ENCODE results near the gene GNPTG. TPM values are rescaled to one million over a fixed set of nuclear protein-coding genes. Genes with fewer than 3 reads are reported as not detected.

The GNPTG gene
- polyA plus RNA-seq, 1 of the 3 experiments (the other 2 are of a cell fraction), result 113 TPM

- TF ChIP-seq CTCF (IDR thresholded peaks at IDR 0.05), result no peak
- peak; percentile 68; the same call in 1 of the 2 replicates for TF ChIP-seq REST (IDR thresholded peaks at IDR 0.05; ENCODE audit: low read depth, low read length)
- no peak for TF ChIP-seq RFX5 (IDR thresholded peaks at IDR 0.05; ENCODE audit: low read length)
- peak; percentile 91 for TF ChIP-seq TAF1 (IDR thresholded peaks at IDR 0.05; ENCODE audit: borderline replicate concordance, low read depth, low read length)
- no peak; the same call in 1 of the 2 replicates for TF ChIP-seq NFIC (IDR thresholded peaks at IDR 0.05; ENCODE audit: borderline replicate concordance)
- no peak for TF ChIP-seq RXRA (IDR thresholded peaks at IDR 0.05; ENCODE audit: borderline replicate concordance, low read depth)
- peak; percentile 79 for TF ChIP-seq NRF1 (IDR thresholded peaks at IDR 0.05; ENCODE audit: low read depth, low read length)
Observed at GRCh38 chr16:1351582-1352362, at the start of gene GNPTG, which contains the start of gene TSR3 (continued).

- peaks cover 4% of the 10 kb centered on the region for H3F3A ChIP-seq (replicated peaks; ENCODE audit: insufficient read depth)
- H3K4me1 ChIP-seq (ENCODE audit: control insufficient read depth in 1 of 2, insufficient read depth in 2 of 2, low read depth in 1 of 2, low read length in 1 of 2), result peaks cover 0 to 7% of the 10 kb centered on the region in 2 experiments; a peak in 1 of 4 replicates
- peaks cover 10% of the 10 kb centered on the region for H4K20me1 ChIP-seq (ENCODE audit: insufficient read depth)
- TF ChIP-seq USF1 (IDR thresholded peaks at IDR 0.05; ENCODE audit: borderline replicate concordance, low read depth), result no peak
- no peak for TF ChIP-seq SMC3 (IDR thresholded peaks at IDR 0.05; ENCODE audit: low read depth, low read length)
- TF ChIP-seq EP300 (IDR thresholded peaks at IDR 0.05; ENCODE audit: borderline replicate concordance in 1 of 2, low read depth in 1 of 2, low read length in 1 of 2), result no peak
- no peak for TF ChIP-seq FOSL2 (IDR thresholded peaks at IDR 0.05; ENCODE audit: borderline replicate concordance, low read depth)
- TF ChIP-seq USF2 (IDR thresholded peaks at IDR 0.05; ENCODE audit: borderline replicate concordance, low read depth, low read length), result no peak
- TF ChIP-seq MEF2A (IDR thresholded peaks at IDR 0.05; ENCODE audit: borderline replicate concordance, low read depth), result no peak
- no peak for TF ChIP-seq TAF1 (IDR thresholded peaks at IDR 0.05; ENCODE audit: borderline replicate concordance, low read depth, low read length)
- TF ChIP-seq FOXM1 (IDR thresholded peaks at IDR 0.05; ENCODE audit: low read depth), result no peak
- TF ChIP-seq IRF3 (IDR thresholded peaks at IDR 0.05; ENCODE audit: low read depth, low read length), result no peak
- no peak for TF ChIP-seq TEAD4 (IDR thresholded peaks at IDR 0.05; ENCODE audit: borderline replicate concordance, insufficient read depth)
- DNase-seq, result no peak
- H3K27me3 ChIP-seq (ENCODE audit: insufficient read depth), result no peaks in the 10 kb centered on the region
- WGBS (ENCODE audit: low lambda C conversion rate), result 81% methylated on average over 10 of the region's 12 CpGs
- H3K27ac ChIP-seq (ENCODE audit: low read depth in 2 of 2, low read length in 1 of 2), result no peak overlapping the region
- H2AFZ ChIP-seq (ENCODE audit: low read depth), result no peak overlapping the region
- H3K9me2 ChIP-seq, result no peaks in the 10 kb centered on the region
- H3K9ac ChIP-seq, result no peak overlapping the region
- H3K36me3 ChIP-seq (replicated peaks in 1 of 2; ENCODE audit: control insufficient read depth in 1 of 2, insufficient read depth in 2 of 2, low read length in 1 of 2), result no peaks in the 10 kb centered on the region
- no peak overlapping the region for H3K4me2 ChIP-seq
- CTCF ChIA-PET, result no interaction called here
- H3K79me2 ChIP-seq (ENCODE audit: insufficient read depth), result peaks cover 10% of the 10 kb centered on the region
- H3K4me3 ChIP-seq (ENCODE audit: low read depth in 2 of 2, low read length in 1 of 2), result no peak overlapping the region
- POLR2A ChIA-PET, result no interaction called here
- no peaks in the 10 kb centered on the region for H3K9me3 ChIP-seq
Observed at GRCh38 chr16:1305823-1306222, 45.9 kb upstream of the GNPTG start.
